Duodenal mucosa (tissue), 2 donors: ENCODE data around the gene CFAP45.

ENCODE experiments used
- H3K27ac ChIP-seq: one replicate; pipeline ENCODE4 v1.7.0; 2013; ENCODE audit warnings: low read depth, low read length
- H3K27me3 ChIP-seq, 2 donors: one replicate each; pipeline ENCODE4 v1.7.0; 2013; ENCODE audit warnings: low read length in 2 of 2, control low read depth in 1 of 2; ENCODE audit not compliant: insufficient read depth in 2 of 2, control insufficient read depth in 1 of 2
- H3K36me3 ChIP-seq, 2 donors: one replicate each; pipeline ENCODE4 v1.7.0; 2013; ENCODE audit warnings: low read length in 2 of 2, control low read depth in 1 of 2; ENCODE audit not compliant: insufficient read depth in 2 of 2, control insufficient read depth in 1 of 2
- H3K4me1 ChIP-seq, 2 donors: one replicate each; pipeline ENCODE4 v1.7.0; 2013; ENCODE audit warnings: low read length in 2 of 2, control low read depth in 1 of 2; ENCODE audit not compliant: insufficient read depth in 2 of 2, control insufficient read depth in 1 of 2
- H3K4me3 ChIP-seq, 2 donors: one replicate each; pipeline ENCODE4 v1.7.0; 2013; ENCODE audit warnings: low read length in 2 of 2, low read depth in 1 of 2
- H3K9ac ChIP-seq, 2 donors: one replicate each; pipeline ENCODE4 v1.7.0; 2013; ENCODE audit warnings: low read length in 2 of 2, low read depth in 1 of 2
- H3K9me3 ChIP-seq, 2 donors: one replicate each; pipeline ENCODE4 v1.7.0; 2013; ENCODE audit warnings: low read length in 2 of 2, control low read depth in 1 of 2; ENCODE audit not compliant: control insufficient read depth in 1 of 2

CFAP45 gene

DNA sequence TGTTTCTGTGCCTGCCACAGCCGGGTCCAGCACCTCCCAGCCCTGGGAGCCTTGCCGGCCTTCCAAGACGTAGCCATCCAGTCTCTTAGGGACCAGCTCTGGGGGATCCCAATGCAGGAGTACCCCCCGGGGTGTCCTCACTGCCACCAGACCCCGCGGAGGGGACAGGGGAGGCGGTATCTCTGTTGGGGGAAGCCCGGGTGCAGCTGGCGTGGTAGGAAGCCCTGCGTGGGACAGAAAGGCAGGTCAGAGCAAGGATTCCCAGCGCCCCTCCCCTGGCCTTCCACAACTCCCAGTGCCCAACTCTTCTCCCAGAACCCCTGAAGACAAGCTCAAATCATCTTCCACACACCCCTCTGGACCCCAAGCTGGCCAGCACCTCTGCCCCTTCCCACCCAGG, 30.3 kb upstream of the CFAP45 start:
- Histone ChIP-seq H3K4me3 (no peak overlapping the region), H3K27me3 (peaks cover 0 to 3% of the 10 kb centered on the region in 2 donors), H3K27ac (no peak overlapping the region), H3K9me3 (no peaks in the 10 kb centered on the region), H3K4me1 (peaks cover 19 to 23% of the 10 kb centered on the region in 2 donors), H3K9ac (no peak overlapping the region), H3K36me3 (no peaks in the 10 kb centered on the region)

DNA sequence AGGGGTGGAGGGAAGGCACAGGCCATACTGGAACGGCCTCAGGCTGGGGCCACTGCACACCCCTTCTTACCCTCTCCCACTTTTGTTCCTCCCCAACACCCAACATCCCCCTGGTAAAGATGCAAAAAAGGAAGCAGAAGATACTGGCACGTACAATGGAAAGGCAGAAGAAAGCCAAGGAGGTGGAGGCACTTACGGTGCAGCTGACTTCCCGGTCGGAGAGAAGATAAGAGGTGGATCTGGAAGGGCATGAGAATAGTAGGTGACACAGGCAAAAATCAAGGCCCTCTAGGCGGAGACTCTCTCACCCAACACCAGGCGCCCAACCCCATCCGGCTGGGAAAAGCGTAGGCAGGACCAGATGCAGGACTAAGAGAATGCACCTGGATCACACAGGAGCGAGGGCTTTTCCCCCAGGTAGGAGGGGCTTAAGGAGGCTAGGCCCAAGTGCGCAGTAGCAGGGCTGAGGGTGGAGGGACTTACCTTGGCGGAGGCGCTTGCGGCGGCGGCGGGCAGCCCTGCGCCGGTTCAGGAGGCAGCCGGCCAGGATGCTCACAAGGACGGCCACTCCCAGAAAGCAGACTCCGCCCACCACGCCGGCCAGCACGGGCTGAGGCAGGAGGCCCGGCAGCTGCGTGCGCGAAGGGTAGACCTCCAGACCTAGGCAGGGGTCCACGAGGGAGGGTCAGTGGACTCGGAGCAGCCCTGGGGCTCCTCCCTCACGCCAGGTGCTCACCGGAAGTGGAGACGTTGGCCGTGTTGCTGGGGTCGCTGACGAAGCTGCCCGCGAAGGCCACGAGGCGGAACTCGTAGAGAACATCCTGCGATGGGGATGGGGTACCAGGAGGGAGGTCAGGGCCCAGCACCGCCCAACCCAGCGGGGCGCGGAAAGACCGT, 29.4 kb upstream of the CFAP45 start:
- no peaks in the 10 kb centered on the region for H3K36me3 ChIP-seq
- H3K4me1 ChIP-seq = peaks cover 19 to 23% of the 10 kb centered on the region in 2 donors
- no peak overlapping the region for H3K27ac ChIP-seq
- H3K9me3 ChIP-seq = no peaks in the 10 kb centered on the region
- H3K9ac ChIP-seq = no peak overlapping the region
- H3K4me3 ChIP-seq = no peak overlapping the region
- H3K27me3 ChIP-seq = no peaks in the 10 kb centered on the region

DNA sequence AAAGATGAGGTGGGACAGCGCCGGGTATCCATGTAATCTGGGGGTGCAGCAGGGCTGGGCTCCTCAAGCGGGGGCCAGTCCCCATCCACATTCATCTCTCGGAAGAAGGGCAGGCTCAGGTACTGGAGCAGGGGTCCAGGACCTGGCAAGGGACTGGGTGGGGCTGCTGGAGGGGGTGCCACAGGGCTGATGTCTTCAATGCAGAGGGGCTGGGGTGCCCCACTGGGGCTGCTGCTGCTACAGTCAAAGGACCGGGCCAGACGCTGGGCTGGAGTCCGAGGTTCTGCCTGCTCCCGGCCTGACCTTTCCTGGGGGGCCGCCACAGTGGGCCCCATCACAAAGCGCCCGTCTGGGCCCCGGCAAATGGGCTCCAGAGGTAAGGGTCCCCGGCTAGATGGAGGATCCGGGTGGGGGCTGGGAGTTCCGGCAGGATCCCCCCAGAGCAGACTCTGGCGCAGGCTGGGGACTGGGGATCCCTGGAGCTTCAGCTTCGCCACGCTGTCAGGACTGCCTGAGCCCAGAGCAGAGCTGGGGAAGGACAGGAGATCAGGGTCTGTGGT, 28.6 kb upstream of the CFAP45 start:
- Histone ChIP-seq H3K9ac (no peak overlapping the region), H3K4me1 (peaks cover 19 to 26% of the 10 kb centered on the region in 2 donors), H3K9me3 (no peaks in the 10 kb centered on the region), H3K4me3 (no peak overlapping the region), H3K27ac (no peak overlapping the region), H3K36me3 (no peaks in the 10 kb centered on the region), H3K27me3 (no peaks in the 10 kb centered on the region)

DNA sequence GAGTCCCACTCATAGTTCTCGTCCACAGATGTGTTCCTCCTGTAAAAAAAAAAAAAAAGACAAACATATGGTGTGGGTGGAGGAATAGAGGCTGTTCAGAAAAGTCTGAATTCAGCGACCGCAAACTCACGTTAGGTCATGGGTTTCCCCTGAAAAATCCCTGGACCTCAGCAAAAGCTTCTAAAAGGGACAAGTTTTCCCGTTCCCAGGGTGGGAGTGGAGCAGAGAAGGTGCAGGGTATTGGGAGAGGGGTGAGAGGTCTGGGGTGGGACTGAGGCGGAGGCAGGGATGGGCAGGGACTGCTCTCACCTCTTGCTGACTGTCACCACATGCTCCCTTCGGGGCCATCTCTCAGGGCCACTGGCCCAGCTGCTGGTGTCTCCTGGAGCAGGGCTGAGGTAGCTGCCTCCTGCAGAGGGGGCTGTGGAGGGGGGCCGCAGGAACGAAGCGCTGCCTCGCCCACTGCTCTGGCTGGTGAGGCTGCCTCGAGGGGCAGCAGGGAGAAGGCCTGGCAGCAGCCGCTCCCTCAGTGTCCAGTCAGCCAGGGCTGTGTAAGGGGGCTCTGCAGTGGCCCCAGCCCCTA, 28.0 kb upstream of the CFAP45 start:
- Histone ChIP-seq H3K36me3 (no peaks in the 10 kb centered on the region), H3K9me3 (no peaks in the 10 kb centered on the region), H3K9ac (no peak overlapping the region), H3K27me3 (no peaks in the 10 kb centered on the region), H3K4me3 (no peak overlapping the region), H3K27ac (no peak overlapping the region), H3K4me1 (peaks cover 25 to 32% of the 10 kb centered on the region in 2 donors)

DNA sequence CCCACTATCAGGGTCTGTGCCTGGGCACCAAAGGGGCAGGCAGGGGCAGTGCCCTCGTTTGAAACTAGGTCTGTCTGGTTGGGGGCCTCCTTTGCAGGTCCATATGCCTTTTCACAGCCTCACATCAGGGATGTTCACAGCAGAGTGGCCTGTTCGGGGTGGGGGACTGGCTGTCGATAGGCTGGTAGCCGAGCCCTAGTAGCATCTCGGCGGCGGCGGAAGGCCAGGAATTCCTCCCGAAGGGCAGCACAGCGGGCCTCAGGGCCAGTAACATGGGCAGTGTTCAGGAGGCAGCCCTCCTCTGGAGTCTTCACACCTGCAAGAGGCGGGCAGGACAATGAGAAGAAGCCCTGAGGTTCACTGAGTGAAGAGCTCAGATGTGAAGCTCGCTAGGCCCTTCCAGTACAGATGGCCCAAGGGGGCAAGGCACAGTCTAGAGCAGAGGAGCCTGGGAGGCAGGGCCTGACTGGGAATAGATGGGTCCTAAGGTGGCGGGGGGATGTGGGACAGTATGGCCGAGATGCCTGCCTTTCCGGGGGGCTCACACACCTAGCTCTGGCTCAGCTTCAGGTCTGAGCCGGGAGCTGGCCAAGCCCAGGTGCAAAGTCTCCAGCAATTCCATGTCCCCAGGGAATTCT, 27.4 kb upstream of the CFAP45 start:
- no peak overlapping the region for H3K9ac ChIP-seq
- no peaks in the 10 kb centered on the region for H3K27me3 ChIP-seq
- no peak overlapping the region for H3K4me3 ChIP-seq
- H3K9me3 ChIP-seq = no peaks in the 10 kb centered on the region
- H3K27ac ChIP-seq = no peak overlapping the region
- H3K36me3 ChIP-seq = no peaks in the 10 kb centered on the region
- peaks cover 31 to 38% of the 10 kb centered on the region in 2 donors for H3K4me1 ChIP-seq

DNA sequence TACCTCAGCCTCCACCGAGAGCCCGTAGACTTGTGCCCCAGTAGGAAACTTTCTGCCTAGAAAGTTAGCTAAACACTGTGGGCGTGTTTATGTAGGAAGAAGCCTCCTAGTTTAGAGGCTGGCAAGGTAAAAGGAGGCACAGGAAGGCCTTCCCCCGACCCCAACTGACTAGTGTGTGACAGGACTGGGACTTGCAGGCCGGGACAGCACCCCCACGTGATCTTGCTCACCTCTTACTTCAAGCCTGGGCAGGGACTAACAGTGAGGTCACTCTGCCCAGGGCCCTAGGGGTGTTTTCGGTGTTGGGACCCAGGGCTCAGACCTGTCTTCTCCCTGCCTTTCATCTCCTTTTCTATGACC, 25.7 kb upstream of the CFAP45 start:
- Histone ChIP-seq H3K4me1 (peaks cover 48 to 54% of the 10 kb centered on the region in 2 donors), H3K9me3 (no peaks in the 10 kb centered on the region), H3K9ac (peak overlapping the region; percentile 96 to 99), H3K27me3 (no peaks in the 10 kb centered on the region), H3K27ac (peak overlapping the region; percentile 98), H3K36me3 (peaks cover 3 to 5% of the 10 kb centered on the region in 2 donors), H3K4me3 (peak overlapping the region; percentile 96 to 98)

DNA sequence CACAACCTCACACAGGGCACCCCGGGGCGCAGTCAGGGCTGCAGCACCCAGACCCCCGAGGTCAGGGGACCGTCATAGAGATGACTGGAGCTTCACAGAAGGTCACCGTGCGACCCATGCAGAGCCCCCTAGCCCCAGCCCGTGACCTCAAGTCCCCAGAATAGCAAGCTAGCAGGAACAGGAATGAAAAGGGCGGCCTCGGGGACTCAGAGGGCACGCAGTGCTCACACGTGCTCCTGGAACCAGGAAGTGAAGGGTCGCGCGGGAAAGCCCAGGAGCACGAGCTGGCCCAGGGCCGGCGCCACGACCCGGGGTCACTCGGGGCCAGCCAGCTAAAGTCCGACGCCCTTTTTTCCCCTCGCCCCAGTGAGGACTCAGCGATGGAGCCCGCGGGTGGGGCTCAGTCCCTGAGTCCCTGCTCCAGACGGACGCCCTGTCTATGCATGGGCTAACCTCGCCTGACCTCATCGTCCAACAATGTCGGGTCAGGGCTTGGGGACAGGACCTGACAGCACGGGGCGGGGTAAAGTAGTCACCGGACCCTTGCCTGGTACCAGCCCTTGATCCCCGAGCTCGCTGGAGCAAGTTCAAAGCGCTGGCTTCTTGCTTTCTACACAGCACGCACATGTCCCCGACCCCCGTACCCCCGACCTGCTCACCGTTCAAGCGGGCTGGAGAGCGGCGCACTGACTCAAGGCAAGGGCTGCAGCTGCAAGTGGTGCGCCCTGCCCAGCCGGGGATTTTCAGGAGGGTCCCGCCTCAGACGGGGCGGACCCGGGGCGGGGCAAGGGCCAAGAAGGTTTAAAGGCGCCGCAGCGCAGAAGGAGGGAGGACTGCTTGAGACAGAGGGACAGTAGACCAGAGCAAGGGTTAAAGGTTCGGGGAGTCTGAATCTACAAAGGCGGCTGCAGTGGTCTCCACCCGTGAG, 25.1 kb upstream of the CFAP45 start, which contains the start of gene TAGLN2:
TAGLN2 (minus strand) TSS at position 717 of the 928 bp plus-strand sequence. CDS start 4,998 bp downstream, outside the sequence.
- Histone ChIP-seq H3K27ac (peak within 1 kb of the TSS; percentile 98), H3K4me3 (peak within 1 kb of the TSS; percentile 96 to 98), H3K9me3 (no peaks in the 10 kb centered on the region), H3K36me3 (peaks cover 7 to 11% of the 10 kb centered on the region in 2 donors), H3K9ac (peak within 1 kb of the TSS; percentile 96 to 99), H3K27me3 (no peaks in the 10 kb centered on the region), H3K4me1 (peaks cover 53 to 60% of the 10 kb centered on the region in 2 donors)

DNA sequence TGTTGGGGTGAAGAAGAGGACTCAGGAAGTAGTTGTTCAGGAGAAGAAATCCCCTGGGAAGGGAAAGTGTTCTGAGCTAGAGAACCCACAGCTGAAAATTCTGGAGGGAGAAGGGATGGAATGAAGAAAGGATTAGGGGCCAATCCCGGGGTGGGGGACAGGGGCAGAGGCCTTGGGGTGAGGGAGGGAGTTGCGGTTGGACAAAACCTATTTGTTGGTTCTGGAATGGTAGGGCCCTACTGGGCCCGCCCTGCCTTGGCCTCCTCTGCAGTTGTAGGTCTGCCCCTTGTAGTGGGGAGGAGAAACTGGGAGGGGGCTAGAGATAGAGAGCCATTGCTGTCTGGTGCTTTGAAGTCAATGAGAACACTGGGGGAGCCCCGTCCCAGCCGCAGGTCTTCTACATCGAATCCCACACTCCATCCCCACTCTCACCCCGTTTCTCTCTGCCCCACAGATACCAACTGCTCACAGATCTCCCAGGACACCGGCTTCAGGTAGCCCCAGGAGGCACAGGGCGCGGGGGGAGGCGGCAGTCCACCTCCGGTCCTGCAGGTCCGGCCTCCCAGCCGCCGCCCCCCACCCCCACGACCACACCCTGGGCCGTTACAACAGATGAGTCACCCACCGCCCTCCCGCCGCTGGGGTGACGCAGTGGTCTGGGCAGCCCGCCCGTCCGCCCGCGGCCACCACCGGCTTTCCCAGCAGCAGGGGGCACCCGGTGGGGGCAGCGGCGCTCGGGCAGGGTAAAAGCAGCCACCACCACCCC, 24.2 kb upstream of the CFAP45 start:
- H3K9ac ChIP-seq = peak overlapping the region; percentile 96 to 99
- H3K4me1 ChIP-seq = peaks cover 56 to 62% of the 10 kb centered on the region in 2 donors
- H3K36me3 ChIP-seq = peaks cover 15 to 20% of the 10 kb centered on the region in 2 donors
- no peaks in the 10 kb centered on the region for H3K27me3 ChIP-seq
- H3K4me3 ChIP-seq = peak overlapping the region; percentile 96 to 98
- H3K9me3 ChIP-seq = no peaks in the 10 kb centered on the region
- peak overlapping the region; percentile 98 for H3K27ac ChIP-seq
